Mesenchymal stem cell (in vitro differentiated cells and primary cell): ENCODE data around the gene SUPV3L1.

Experiments used
- DNase-seq: peaks from one replicate; pipeline ENCODE4 v3.0.0-alpha.2; 2013
- H2AFZ ChIP-seq: one replicate; pipeline ENCODE4 v1.6.1; 2013; ENCODE audit warnings: low read depth, mild to moderate bottlenecking, control low read depth, inconsistent platforms, low read length, moderate library complexity
- H2AK5ac ChIP-seq: 2 replicates; pipeline ENCODE4 v1.6.1; 2013; ENCODE audit warnings: low read length, moderate library complexity, mild to moderate bottlenecking, inconsistent platforms; ENCODE audit not compliant: severe bottlenecking
- H2BK120ac ChIP-seq: one replicate; pipeline ENCODE4 v1.6.1; 2013; ENCODE audit warnings: low read depth, mild to moderate bottlenecking, inconsistent platforms, low read length, moderate library complexity
- H2BK12ac ChIP-seq, 2 experiments: one replicate each; pipeline ENCODE4 v1.6.1; 2013; ENCODE audit warnings: inconsistent platforms in 2 of 2, low read length in 2 of 2, mild to moderate bottlenecking in 2 of 2, moderate library complexity in 2 of 2, control low read depth in 1 of 2
- H2BK15ac ChIP-seq: one replicate; pipeline ENCODE4 v1.6.1; 2013; ENCODE audit warnings: mild to moderate bottlenecking, low read depth, inconsistent platforms; ENCODE audit not compliant: poor library complexity, severe bottlenecking
- H2BK5ac ChIP-seq: 2 replicates; pipeline ENCODE4 v1.6.1; 2013; ENCODE audit warnings: low read depth, mild to moderate bottlenecking, low read length, control low read depth, inconsistent platforms; ENCODE audit not compliant: poor library complexity, severe bottlenecking
- H3K14ac ChIP-seq, 2 experiments: one replicate each; pipeline ENCODE4 v1.6.1; 2013; ENCODE audit warnings: inconsistent platforms in 2 of 2, low read length in 2 of 2, control low read depth in 1 of 2, mild to moderate bottlenecking in 1 of 2, moderate library complexity in 1 of 2
- H3K18ac ChIP-seq, 2 experiments: one replicate each; pipeline ENCODE4 v1.6.1; 2013; ENCODE audit warnings: inconsistent platforms in 2 of 2, low read length in 2 of 2, control low read depth in 1 of 2, low read depth in 1 of 2, mild to moderate bottlenecking in 1 of 2
- H3K23ac ChIP-seq, 2 experiments: one replicate each; pipeline ENCODE4 v1.6.1; 2013; ENCODE audit warnings: inconsistent platforms in 2 of 2, low read length in 2 of 2, mild to moderate bottlenecking in 2 of 2, moderate library complexity in 2 of 2, control low read depth in 1 of 2
- H3K27ac ChIP-seq: 2 replicates; pipeline ENCODE4 v1.5.1; 2013; ENCODE audit warnings: mild to moderate bottlenecking, moderate library complexity, low read length, control low read depth, inconsistent platforms; ENCODE audit not compliant: poor library complexity, severe bottlenecking
- H3K27me3 ChIP-seq, 2 experiments: 2 replicates each; pipeline versions ENCODE4 v1.6.1 to v1.7.0; 2013; ENCODE audit warnings: low read length in 2 of 2, mild to moderate bottlenecking in 2 of 2, moderate library complexity in 2 of 2, control low read depth in 1 of 2, inconsistent platforms in 1 of 2; ENCODE audit not compliant: control insufficient read depth in 1 of 2, insufficient read depth in 1 of 2
- H3K36me3 ChIP-seq, 2 experiments: 2 replicates each; pipeline versions ENCODE4 v1.6.1 to v1.7.0; 2013; ENCODE audit warnings: low read length in 2 of 2, control low read depth in 1 of 2, inconsistent platforms in 1 of 2, low read depth in 1 of 2, mild to moderate bottlenecking in 1 of 2; ENCODE audit not compliant: insufficient read depth in 2 of 2, control insufficient read depth in 1 of 2
- H3K4ac ChIP-seq, 2 experiments: one replicate each; pipeline ENCODE4 v1.6.1; 2013; ENCODE audit warnings: inconsistent platforms in 2 of 2, low read length in 2 of 2, mild to moderate bottlenecking in 2 of 2, moderate library complexity in 2 of 2, control low read depth in 1 of 2, low read depth in 1 of 2
- H3K4me1 ChIP-seq: 2 replicates; pipeline ENCODE4 v1.6.1; 2013; ENCODE audit warnings: low read depth, low read length, control low read depth; ENCODE audit not compliant: control insufficient read depth, insufficient read depth
- H3K4me2 ChIP-seq: 2 replicates; pipeline ENCODE4 v1.6.1; 2013; ENCODE audit warnings: low read length, mild to moderate bottlenecking, inconsistent platforms; ENCODE audit not compliant: poor library complexity, severe bottlenecking
- H3K4me3 ChIP-seq, 2 experiments: 2 replicates each; pipeline versions ENCODE4 v1.5.1 to v1.7.0; 2013; ENCODE audit warnings: low read length in 2 of 2, mild to moderate bottlenecking in 2 of 2, control low read depth in 1 of 2, low read depth in 1 of 2; ENCODE audit not compliant: insufficient read depth in 1 of 2
- H3K79me1 ChIP-seq: replicated peaks from 2 replicates; pipeline ENCODE4 v1.6.1; 2013; ENCODE audit warnings: mild to moderate bottlenecking, control low read depth, low read length, inconsistent platforms; ENCODE audit not compliant: poor library complexity, severe bottlenecking
- H3K9ac ChIP-seq: 2 replicates; pipeline ENCODE4 v1.7.0; 2013; ENCODE audit warnings: mild to moderate bottlenecking, low read length, moderate library complexity
- H3K9me3 ChIP-seq: 2 replicates; pipeline ENCODE4 v1.7.0; 2013; ENCODE audit warnings: mild to moderate bottlenecking, low read length; ENCODE audit not compliant: control insufficient read depth
- H4K8ac ChIP-seq: one replicate; pipeline ENCODE4 v1.6.1; 2013; ENCODE audit warnings: inconsistent platforms, mild to moderate bottlenecking, low read length, moderate library complexity
- H4K91ac ChIP-seq: one replicate; pipeline ENCODE4 v1.6.1; 2013; ENCODE audit warnings: mild to moderate bottlenecking, low read length, inconsistent platforms
- WGBS: methylation state at CpG from one replicate; pipeline ENCODE4 v1.1.7; 2013; ENCODE audit warnings: mixed read lengths; 5-methylcytosine and 5-hydroxymethylcytosine counted together

Gene SUPV3L1

GRCh38 chr10:69179089-69179742 lies 818 bp upstream of the SUPV3L1 start:
- H2AK5ac ChIP-seq: no peak overlapping the region
- no peak overlapping the region for H3K14ac ChIP-seq
- no peak overlapping the region for H2BK5ac ChIP-seq
- H3K23ac ChIP-seq: no peak overlapping the region
- 75% methylated on average over 18 of the region's 21 CpGs for WGBS
- no peaks in the 10 kb centered on the region for H3K9me3 ChIP-seq
- H2BK120ac ChIP-seq: no peak overlapping the region
- peak overlapping the region in 1 of 2 experiments; percentile 66 for H2BK12ac ChIP-seq
- no peak overlapping the region for H3K27ac ChIP-seq
- H3K4ac ChIP-seq: no peak overlapping the region
- H3K36me3 ChIP-seq: peaks cover 0 to 16% of the 10 kb centered on the region in 2 experiments
- H3K4me1 ChIP-seq: peaks cover 12% of the 10 kb centered on the region
- H2AFZ ChIP-seq: peak overlapping the region; percentile 46
- H3K4me2 ChIP-seq: peak overlapping the region; percentile 62
- no peak for DNase-seq
- H4K91ac ChIP-seq: no peak overlapping the region
- peak overlapping the region; percentile 14 to 98 for H3K4me3 ChIP-seq
- no peak overlapping the region for H3K18ac ChIP-seq
- no peak overlapping the region for H2BK15ac ChIP-seq
- peak overlapping the region; percentile 59 for H4K8ac ChIP-seq
- H3K79me1 ChIP-seq: peaks cover 3% of the 10 kb centered on the region
- H3K9ac ChIP-seq: peak overlapping the region; percentile 95
- no peaks in the 10 kb centered on the region for H3K27me3 ChIP-seq

- Histone ChIP-seq H3K4ac (peak overlapping the region in 1 of 2 experiments; percentile 83), H3K18ac (no peak overlapping the region), H4K8ac (peak overlapping the region; percentile 97), H3K4me3 (peak overlapping the region; percentile 95 to 98), H3K27me3 (no peaks in the 10 kb centered on the region), H2BK5ac (no peak overlapping the region), H3K9me3 (no peaks in the 10 kb centered on the region), H2BK15ac (no peak overlapping the region), H3K79me1 (peaks cover 5% of the 10 kb centered on the region), H3K4me2 (peak overlapping the region; percentile 69), H3K27ac (peak overlapping the region; percentile 48), H2BK12ac (no peak overlapping the region), H4K91ac (peak overlapping the region; percentile 29), H3K9ac (peak overlapping the region; percentile 95), H2AK5ac (no peak overlapping the region), H2BK120ac (no peak overlapping the region), H3K4me1 (peaks cover 12% of the 10 kb centered on the region), H3K23ac (no peak overlapping the region), H3K14ac (no peak overlapping the region), H2AFZ (peak overlapping the region; percentile 94), H3K36me3 (peaks cover 0 to 19% of the 10 kb centered on the region in 2 experiments)
- peak; percentile 57 for DNase-seq
- 5% methylated on average over 27 of the region's 29 CpGs for WGBS
Measured at GRCh38 chr10:69180525-69181204, 631 bp downstream of the SUPV3L1 start.

- Histone ChIP-seq H3K27me3 (no peaks in the 10 kb centered on the region), H3K36me3 (peaks cover 3 to 27% of the 10 kb centered on the region in 2 experiments), H4K8ac (no peak overlapping the region), H3K4me3 (peak overlapping the region in 1 of 2 experiments; percentile 98), H2AK5ac (no peak overlapping the region), H3K14ac (no peak overlapping the region), H2AFZ (no peak overlapping the region), H3K18ac (no peak overlapping the region), H3K79me1 (peaks cover 7% of the 10 kb centered on the region), H2BK12ac (no peak overlapping the region), H3K9me3 (no peaks in the 10 kb centered on the region), H3K4me2 (peak overlapping the region; percentile 49), H4K91ac (no peak overlapping the region), H3K9ac (peak overlapping the region; percentile 95), H3K4me1 (peaks cover 12% of the 10 kb centered on the region), H2BK120ac (no peak overlapping the region), H2BK5ac (no peak overlapping the region), H3K23ac (no peak overlapping the region), H3K4ac (no peak overlapping the region), H2BK15ac (no peak overlapping the region), H3K27ac (no peak overlapping the region)
- no peak for DNase-seq
- 73% methylated on average over 1 of the region's 1 CpG for WGBS
Measured at GRCh38 chr10:69181433-69181832, 1.4 kb downstream of the SUPV3L1 start.

GRCh38 chr10:69182005-69182404 lies 2.0 kb downstream of the SUPV3L1 start:
- no peak overlapping the region for H2BK120ac ChIP-seq
- no peak overlapping the region for H3K27ac ChIP-seq
- H3K9me3 ChIP-seq: no peaks in the 10 kb centered on the region
- no peak overlapping the region for H2AK5ac ChIP-seq
- no peak overlapping the region for H2BK15ac ChIP-seq
- peaks cover 12% of the 10 kb centered on the region for H3K4me1 ChIP-seq
- no peaks in the 10 kb centered on the region for H3K27me3 ChIP-seq
- peaks cover 9% of the 10 kb centered on the region for H3K79me1 ChIP-seq
- no peak overlapping the region for H3K4me3 ChIP-seq
- H3K36me3 ChIP-seq: peaks cover 6 to 33% of the 10 kb centered on the region in 2 experiments
- H4K91ac ChIP-seq: no peak overlapping the region
- H3K18ac ChIP-seq: no peak overlapping the region
- H3K4ac ChIP-seq: no peak overlapping the region
- H3K4me2 ChIP-seq: no peak overlapping the region
- H2BK5ac ChIP-seq: no peak overlapping the region
- no peak overlapping the region for H2BK12ac ChIP-seq
- no peak overlapping the region for H2AFZ ChIP-seq
- H3K14ac ChIP-seq: no peak overlapping the region
- H3K23ac ChIP-seq: no peak overlapping the region
- 100% methylated on average over 1 of the region's 4 CpGs for WGBS
- no peak for DNase-seq
- no peak overlapping the region for H4K8ac ChIP-seq
- no peak overlapping the region for H3K9ac ChIP-seq
